CD14-positive monocyte (primary cell): ENCODE results near the gene GTPBP4. TPM values are rescaled to one million over a fixed set of nuclear protein-coding genes. Genes with fewer than 3 reads are reported as not detected.

Experiments used
- DNase-seq, 3 donors: peaks; one replicate each; pipeline ENCODE4 v3.0.0-alpha.2; 2011 to 2022
- H2AFZ ChIP-seq: 2 replicates; pipeline ENCODE4 v1.6.0; 2012; ENCODE audit warnings: mild to moderate bottlenecking, low read depth, low read length, inconsistent platforms; ENCODE audit not compliant: insufficient read depth, poor library complexity, severe bottlenecking
- H3K27ac ChIP-seq, 2 donors: 1 replicate in 1 of 2; 2 replicates in 1 of 2; pipeline ENCODE4 v1.5.1; 2012 to 2013; ENCODE audit warnings: low read length in 2 of 2, control low read depth in 1 of 2, inconsistent platforms in 1 of 2, low read depth in 1 of 2, mild to moderate bottlenecking in 1 of 2
- H3K27me3 ChIP-seq, 2 donors: one replicate each; pipeline versions ENCODE4 v1.6.0 to v1.6.1; 2011 to 2013; ENCODE audit warnings: low read length in 2 of 2; ENCODE audit not compliant: control insufficient read depth in 2 of 2, insufficient read depth in 2 of 2
- H3K36me3 ChIP-seq, 2 donors: replicated peaks in 1 of 2; 1 replicate in 1 of 2; 2 replicates in 1 of 2; pipeline versions ENCODE4 v1.5.1 to v1.6.1; 2012 to 2013; ENCODE audit warnings: low read length in 2 of 2, control low read depth in 1 of 2, inconsistent platforms in 1 of 2, mild to moderate bottlenecking in 1 of 2; ENCODE audit not compliant: insufficient read depth in 2 of 2, control insufficient read depth in 1 of 2
- H3K4me1 ChIP-seq, 2 donors: 1 replicate in 1 of 2; 2 replicates in 1 of 2; pipeline versions ENCODE4 v1.5.1 to v1.6.1; 2012 to 2013; ENCODE audit warnings: low read length in 2 of 2, control low read depth in 1 of 2, inconsistent platforms in 1 of 2, mild to moderate bottlenecking in 1 of 2, moderate library complexity in 1 of 2; ENCODE audit not compliant: insufficient read depth in 2 of 2, control insufficient read depth in 1 of 2
- H3K4me2 ChIP-seq: replicated peaks from 2 replicates; pipeline ENCODE3; 2012; ENCODE audit warnings: low read length, moderate library complexity, mild to moderate bottlenecking; ENCODE audit not compliant: poor library complexity, severe bottlenecking; ENCODE audit errors: extremely low read depth
- H3K4me3 ChIP-seq, 3 experiments: fragments of 200-600 bp in 1 of 3; sonication (generic) in 1 of 3; replicated peaks in 1 of 3; 1 replicate in 2 of 3; 2 replicates in 1 of 3; pipeline ENCODE4 v1.5.1; 2011 to 2013; ENCODE audit warnings: low read length in 3 of 3, mild to moderate bottlenecking in 3 of 3, control low read depth in 2 of 3, low read depth in 2 of 3, inconsistent platforms in 1 of 3, moderate library complexity in 1 of 3
- H3K79me2 ChIP-seq: 2 replicates; pipeline ENCODE4 v1.6.0; 2012; ENCODE audit warnings: mild to moderate bottlenecking, control low read depth, inconsistent platforms, low read length, moderate library complexity; ENCODE audit not compliant: insufficient read depth
- H3K9ac ChIP-seq: 2 replicates; pipeline ENCODE4 v1.6.0; 2017; ENCODE audit warnings: low read length, mild to moderate bottlenecking; ENCODE audit not compliant: insufficient read depth, poor library complexity, severe bottlenecking
- H3K9me3 ChIP-seq, 2 donors: replicated peaks in 1 of 2; 1 replicate in 1 of 2; 2 replicates in 1 of 2; pipeline versions ENCODE4 v1.5.1 to v1.6.1; 2012 to 2013; ENCODE audit warnings: low read length in 2 of 2, control low read depth in 1 of 2; ENCODE audit not compliant: control insufficient read depth in 1 of 2, insufficient read depth in 1 of 2
- H4K20me1 ChIP-seq: 2 replicates; pipeline ENCODE4 v1.6.0; 2012; ENCODE audit warnings: mild to moderate bottlenecking, low read length, control low read depth, moderate library complexity; ENCODE audit not compliant: insufficient read depth
- H3K27ac Mint-ChIP-seq, 7 donors: one replicate each; pipeline ENCODE4 v1.8.0; 2020; ENCODE audit warnings: mild to moderate bottlenecking in 7 of 7, mixed read lengths in 7 of 7, moderate library complexity in 6 of 7, inconsistent platforms in 2 of 7
- H3K27me3 Mint-ChIP-seq, 3 donors: one replicate each; pipeline ENCODE4 v1.8.0; 2021 to 2022; ENCODE audit warnings: low read depth in 3 of 3, mild to moderate bottlenecking in 3 of 3, mixed read lengths in 3 of 3, moderate library complexity in 3 of 3, inconsistent platforms in 1 of 3
- H3K36me3 Mint-ChIP-seq, 2 donors: one replicate each; pipeline ENCODE4 v1.8.0; 2020; ENCODE audit warnings: mixed read lengths in 2 of 2, inconsistent platforms in 1 of 2, mild to moderate bottlenecking in 1 of 2
- H3K4me1 Mint-ChIP-seq: one replicate; pipeline ENCODE4 v1.8.0; 2020; ENCODE audit warnings: mild to moderate bottlenecking, mixed read lengths
- H3K4me3 Mint-ChIP-seq, 2 donors: one replicate each; pipeline ENCODE4 v1.8.0; 2020; ENCODE audit warnings: mild to moderate bottlenecking in 2 of 2, mixed read lengths in 2 of 2, moderate library complexity in 1 of 2
- H3K9me3 Mint-ChIP-seq, 7 donors: one replicate each; pipeline ENCODE4 v1.8.0; 2020 to 2022; ENCODE audit warnings: mixed read lengths in 7 of 7, mild to moderate bottlenecking in 6 of 7, moderate library complexity in 6 of 7, inconsistent platforms in 2 of 7
- WGBS: methylation state at CpG from one replicate; pipeline ENCODE4 v1.1.5; 2013; ENCODE audit warnings: missing lambda C conversion rate; ENCODE audit not compliant: insufficient coverage; 5-methylcytosine and 5-hydroxymethylcytosine counted together
- intact Hi-C, 2 donors: fragments of 100-400 bp; cut with micrococcal nuclease; formaldehyde crosslinking; loops; one replicate each; pipeline versions ENCODE4 v1.15.0 to v1.15.1; 2023
- polyA plus RNA-seq, 3 donors: library from polyadenylated mRNA; depleted of rRNA in 1 of 3; unstranded in 2 of 3; stranded (reverse) in 1 of 3; fragments of 300-500 nt in 2 of 3; fragments of >200 nt in 1 of 3; fragmentation: Illumina TruSeq in 2 of 3; gene quantifications; 1 replicate in 2 of 3; 2 replicates in 1 of 3; pipeline ENCODE4 v1.2.3, GENCODE V29; 2012 to 2021
- TF ChIP-seq, protein P1 (sequence below): fragments of 200-600 bp; IDR thresholded peaks from one replicate; pipeline ENCODE4 v1.8.0; 2022; ENCODE audit warnings: antibody characterized with exemption, mild to moderate bottlenecking

Gene GTPBP4
- polyA plus RNA-seq, 3 donors: 9.9 to 16.1 (median 12.2) TPM

DNA sequence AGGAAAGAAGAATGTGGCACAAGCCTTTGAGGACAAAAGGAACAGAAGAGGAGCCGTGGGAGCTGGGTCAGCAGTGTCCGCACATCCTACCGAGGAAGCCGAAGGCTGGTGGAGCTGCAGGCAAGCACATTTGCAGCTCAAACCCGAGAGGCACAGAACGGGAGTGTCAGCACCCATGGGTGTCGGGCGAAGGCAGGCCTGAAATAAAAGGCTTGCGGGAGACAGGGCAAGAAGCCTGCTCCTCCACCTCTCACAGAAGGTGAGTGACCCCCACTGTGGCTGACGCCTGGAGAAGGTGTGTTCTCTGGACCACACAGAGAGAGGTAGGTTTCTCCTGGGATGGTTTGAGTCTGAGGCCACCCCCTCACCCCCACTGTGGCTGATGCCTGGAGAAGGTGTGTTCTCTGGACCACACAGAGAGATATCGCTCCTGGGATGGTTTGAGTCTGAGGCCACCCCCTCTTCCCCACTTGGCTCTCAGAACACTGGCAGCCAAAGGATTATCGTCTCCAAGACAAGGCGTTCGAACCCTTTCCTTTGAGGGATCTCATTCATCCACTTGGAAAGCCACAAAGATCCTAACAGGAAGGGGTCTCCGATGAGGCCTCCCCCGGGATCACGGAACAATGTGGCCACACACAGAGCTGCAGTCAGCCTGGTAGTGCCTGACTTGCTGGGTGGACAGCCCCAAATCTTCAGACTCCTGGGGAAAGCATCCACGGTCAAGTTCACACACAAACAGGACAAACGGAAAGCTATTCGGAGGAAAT is 21.6 kb upstream of the GTPBP4 start:
- Mint-ChIP-seq H3K27me3 (peaks cover 2 to 9% (median 7%) of the 10 kb centered on the region in 3 donors), H3K4me1 (peaks cover 13% of the 10 kb centered on the region), H3K9me3 (peaks cover 0 to 4% (median 2%) of the 10 kb centered on the region in 7 donors), H3K4me3 (no peak overlapping the region), H3K36me3 (no peaks in the 10 kb centered on the region), H3K27ac (peak overlapping the region in 1 of 7 donors; percentile 32)
- H3K9ac ChIP-seq: no peak overlapping the region
- H3K9me3 ChIP-seq: no peaks in the 10 kb centered on the region
- no peaks in the 10 kb centered on the region for H3K79me2 ChIP-seq
- no peaks in the 10 kb centered on the region for H4K20me1 ChIP-seq
- no peak for DNase-seq
- H3K27ac ChIP-seq: no peak overlapping the region
- WGBS: 88% methylated on average over 14 of the region's 20 CpGs
- no peak overlapping the region for H3K4me2 ChIP-seq
- no peaks in the 10 kb centered on the region for H3K36me3 ChIP-seq
- H3K4me3 ChIP-seq: no peak overlapping the region
- intact Hi-C loops: no loop called here
- H3K4me1 ChIP-seq: peaks cover 11 to 14% of the 10 kb centered on the region in 2 donors
- H3K27me3 ChIP-seq: no peaks in the 10 kb centered on the region
- H2AFZ ChIP-seq: no peak overlapping the region
- TF ChIP-seq, protein P1, sequence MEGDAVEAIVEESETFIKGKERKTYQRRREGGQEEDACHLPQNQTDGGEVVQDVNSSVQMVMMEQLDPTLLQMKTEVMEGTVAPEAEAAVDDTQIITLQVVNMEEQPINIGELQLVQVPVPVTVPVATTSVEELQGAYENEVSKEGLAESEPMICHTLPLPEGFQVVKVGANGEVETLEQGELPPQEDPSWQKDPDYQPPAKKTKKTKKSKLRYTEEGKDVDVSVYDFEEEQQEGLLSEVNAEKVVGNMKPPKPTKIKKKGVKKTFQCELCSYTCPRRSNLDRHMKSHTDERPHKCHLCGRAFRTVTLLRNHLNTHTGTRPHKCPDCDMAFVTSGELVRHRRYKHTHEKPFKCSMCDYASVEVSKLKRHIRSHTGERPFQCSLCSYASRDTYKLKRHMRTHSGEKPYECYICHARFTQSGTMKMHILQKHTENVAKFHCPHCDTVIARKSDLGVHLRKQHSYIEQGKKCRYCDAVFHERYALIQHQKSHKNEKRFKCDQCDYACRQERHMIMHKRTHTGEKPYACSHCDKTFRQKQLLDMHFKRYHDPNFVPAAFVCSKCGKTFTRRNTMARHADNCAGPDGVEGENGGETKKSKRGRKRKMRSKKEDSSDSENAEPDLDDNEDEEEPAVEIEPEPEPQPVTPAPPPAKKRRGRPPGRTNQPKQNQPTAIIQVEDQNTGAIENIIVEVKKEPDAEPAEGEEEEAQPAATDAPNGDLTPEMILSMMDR: no peak

DNA sequence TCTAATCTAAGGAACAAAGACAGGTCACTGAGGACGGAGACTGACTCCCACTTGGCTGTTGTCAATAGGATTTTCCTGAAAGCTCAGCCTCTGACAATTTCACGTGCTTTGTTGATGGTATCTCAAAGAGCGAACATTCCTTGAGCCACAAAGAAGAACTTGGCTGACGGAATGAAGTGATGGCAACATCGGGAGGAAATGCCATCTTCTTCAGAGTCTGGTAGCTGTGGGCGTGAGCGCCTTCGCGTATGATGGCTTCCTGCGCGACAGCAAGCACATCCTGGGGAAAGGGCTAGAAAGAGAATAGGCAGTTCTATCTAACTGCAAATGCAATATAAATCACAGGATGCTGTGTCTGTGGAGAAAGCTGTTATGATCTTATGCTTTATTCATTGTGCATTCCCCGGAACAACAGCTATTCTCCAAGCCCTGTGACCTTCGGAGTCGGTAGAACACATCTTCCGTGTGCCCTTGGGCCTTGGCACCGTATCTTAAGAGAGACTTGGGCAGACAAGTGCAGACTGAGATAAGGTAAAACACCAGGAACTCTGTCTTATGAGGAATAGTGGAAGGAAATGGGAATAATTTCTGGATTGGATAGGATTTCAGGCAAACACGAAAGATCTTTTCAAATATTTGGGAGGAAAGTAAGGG is 19.6 kb upstream of the GTPBP4 start:
- Mint-ChIP-seq H3K27me3 (peaks cover 2 to 9% (median 7%) of the 10 kb centered on the region in 3 donors), H3K4me3 (no peak overlapping the region), H3K4me1 (peaks cover 21% of the 10 kb centered on the region), H3K9me3 (peaks cover 0 to 7% (median 4%) of the 10 kb centered on the region in 7 donors), H3K36me3 (no peaks in the 10 kb centered on the region), H3K27ac (no peak overlapping the region)
- H3K27me3 ChIP-seq: no peaks in the 10 kb centered on the region
- H3K4me3 ChIP-seq: no peak overlapping the region
- H3K9me3 ChIP-seq: no peaks in the 10 kb centered on the region
- H3K4me1 ChIP-seq: peaks cover 13 to 20% of the 10 kb centered on the region in 2 donors
- H2AFZ ChIP-seq: no peak overlapping the region
- TF ChIP-seq, protein P1: no peak
- no peak overlapping the region for H3K9ac ChIP-seq
- no peak overlapping the region for H3K27ac ChIP-seq
- WGBS: 87% methylated on average over 8 of the region's 17 CpGs
- no peaks in the 10 kb centered on the region for H3K79me2 ChIP-seq
- intact Hi-C loops: no loop called here
- no peak overlapping the region for H3K4me2 ChIP-seq
- H3K36me3 ChIP-seq: no peaks in the 10 kb centered on the region
- H4K20me1 ChIP-seq: no peaks in the 10 kb centered on the region
- no peak for DNase-seq
